K562 (cell line): ENCODE measurements around the gene NME8. TPM values are rescaled to one million over a fixed set of nuclear protein-coding genes. Genes with fewer than 3 reads are reported as not detected.

Source experiments
- ARID4B ChIP-seq: sonication (generic); formaldehyde crosslinking; IDR thresholded peaks from 2 replicates; pipeline ENCODE4 v1.8.0; 2022; ENCODE audit warnings: mild to moderate bottlenecking, missing genetic modification reagents
- CBFA2T2 ChIP-seq: fragments of 450-650 bp; conservative IDR thresholded peaks from 2 replicates; pipeline ENCODE4 v1.6.1; 2017; ENCODE audit warnings: mild to moderate bottlenecking
- KAT8 ChIP-seq: fragments of 450-650 bp; IDR thresholded peaks from 2 replicates; pipeline ENCODE4 v1.6.1; 2016; ENCODE audit warnings: low read depth, mild to moderate bottlenecking
- MCM5 ChIP-seq: fragments of 450-650 bp; IDR thresholded peaks from 2 replicates; pipeline ENCODE4 v1.6.1; 2016; ENCODE audit warnings: low read depth
- PKNOX1 ChIP-seq: fragments of 450-650 bp; IDR thresholded peaks from 2 replicates; pipeline ENCODE4 v1.6.1; 2016
- RBM22 ChIP-seq: fragments of 200-400 bp; formaldehyde crosslinking; IDR thresholded peaks from 2 replicates; pipeline ENCODE4 v1.6.1; 2018; ENCODE audit warnings: low read length, low read depth; ENCODE audit not compliant: poor library complexity, severe bottlenecking
- RNF2 ChIP-seq: sonication (generic); IDR thresholded peaks from 2 replicates; pipeline ENCODE4 v1.6.1; 2016
- TEAD2 ChIP-seq: fragments of 450-650 bp; IDR thresholded peaks from 2 replicates; pipeline ENCODE4 v1.6.1; 2016; ENCODE audit warnings: missing genetic modification characterization, control low read depth, missing compliant biosample characterization
- TOE1 ChIP-seq, 2 experiments: fragments of 450-650 bp in 1 of 2; sonication (generic) in 1 of 2; formaldehyde crosslinking in 1 of 2; IDR thresholded peaks; 2 replicates each; pipeline versions ENCODE4 v1.7.1 to v1.8.0; 2016 to 2022; ENCODE audit warnings: borderline replicate concordance in 2 of 2, mild to moderate bottlenecking in 2 of 2, antibody characterized with exemption in 1 of 2, inconsistent platforms in 1 of 2, low read depth in 1 of 2, missing genetic modification reagents in 1 of 2, moderate library complexity in 1 of 2
- ZNF3 ChIP-seq: fragments of 250-450 bp; sonication (Bioruptor Pico); IDR thresholded peaks from 2 replicates; pipeline ENCODE4 v1.5.0; 2021; ENCODE audit warnings: mild to moderate bottlenecking, moderate library complexity
- polyA plus RNA-seq, 8 experiments: library from polyadenylated mRNA; depleted of rRNA in 4 of 8; stranded (reverse) in 5 of 8; unstranded in 3 of 8; fragments of >200 nt; fragmentation: Nextera tagmentation in 2 of 8; fragmentation: Illumina TruSeq in 1 of 8; extraction: Ambion mirVana in 2 of 8; extraction: Trizol in 1 of 8; gene quantifications; 2 replicates each; pipeline versions ENCODE4 v1.2.1 to v1.2.3, GENCODE V29; 2011 to 2014; ENCODE audit warnings: inconsistent platforms in 1 of 8, missing spikeins in 1 of 8
- total RNA-seq, 7 experiments: library from RNA; depleted of rRNA in 6 of 7; stranded (reverse); fragments of >200 nt in 6 of 7; fragmentation: Illumina TruSeq in 2 of 7; extraction: Trizol in 2 of 7; gene quantifications; 2 replicates each; pipeline versions ENCODE4 v1.2.1 to v1.2.3, GENCODE V29; 2011 to 2021; ENCODE audit warnings: low replicate concordance in 1 of 7

NME8 gene
- total and polyA plus RNA-seq, 9 of the 15 experiments (the other 6 are each of a cell fraction or from before 2014, with no cell fraction given) = not detected

GRCh38 chr7:37912756-37913155 is 64.4 kb downstream of the NME8 start (continued):
- TF ChIP-seq ARID4B (no peak), PKNOX1 (peak; percentile 27; the same call in 1 of the 2 replicates), CBFA2T2 (peak; percentile 47; the same call in 1 of the 2 replicates), MCM5 (no peak), TEAD2 (tag) (0 out of 2 replicates have a peak, but pooled peaks have one; percentile 12), RBM22 (no peak), RNF2 (no peak), TOE1 (IDR thresholded peaks at IDR 0.05; ENCODE audit: borderline replicate concordance) (no peak), TOE1 (CRISPR knock-in tag; IDR thresholded peaks at IDR 0.05; ENCODE audit: borderline replicate concordance, low read depth) (no peak), KAT8 (peak; percentile 62; the same call in 1 of the 2 replicates), ZNF3 (CRISPR knock-in tag) (no peak)
